Tibial artery (tissue), 4 donors: ENCODE data around the gene FAAP100.
"Not testable (repeated sequence)": the region's sequence is repeated elsewhere in the genome, so short reads cannot be mapped to it uniquely, and the experiment has no call there.

Source experiments
- DNase-seq, 2 donors: peaks; one replicate each; pipeline ENCODE4 v3.0.0-alpha.2; 2019
- H3K27ac ChIP-seq, 2 donors: fragments of 200-600 bp; sonication (generic) in 1 of 2; 1 replicate in 1 of 2; 2 replicates in 1 of 2; pipeline ENCODE4 v1.5.1; 2018 to 2019; ENCODE audit warnings: mild to moderate bottlenecking in 1 of 2
- H3K27me3 ChIP-seq, 2 donors: fragments of 200-600 bp; sonication (generic) in 1 of 2; one replicate each; pipeline versions ENCODE4 v1.5.1 to v1.6.0; 2016 to 2019
- H3K36me3 ChIP-seq, 3 donors: fragments of 200-600 bp; sonication (generic) in 2 of 3; one replicate each; pipeline ENCODE4 v1.5.1; 2016 to 2019; ENCODE audit warnings: mild to moderate bottlenecking in 2 of 3
- H3K4me1 ChIP-seq, 4 donors: fragments of 200-600 bp; sonication (generic) in 2 of 4; 1 replicate in 3 of 4; 2 replicates in 1 of 4; pipeline ENCODE4 v1.5.1; 2016 to 2019
- H3K4me3 ChIP-seq, 2 donors: fragments of 200-600 bp; sonication (generic) in 1 of 2; 1 replicate in 1 of 2; 2 replicates in 1 of 2; pipeline ENCODE4 v1.5.1; 2018 to 2019; ENCODE audit warnings: mild to moderate bottlenecking in 2 of 2
- H3K9me3 ChIP-seq, 3 donors: fragments of 200-600 bp; sonication (generic) in 1 of 3; one replicate each; pipeline ENCODE4 v1.5.1; 2016 to 2019
- CTCF ChIP-seq, 2 experiments: fragments of 200-600 bp in 1 of 2; fragments of 450-650 bp in 1 of 2; IDR thresholded peaks; one replicate each; pipeline ENCODE4 v1.5.1; 2017 to 2019; ENCODE audit warnings: antibody characterized with exemption in 2 of 2, mild to moderate bottlenecking in 1 of 2, moderate library complexity in 1 of 2
- intact Hi-C: fragments of 100-400 bp; cut with DNase I; formaldehyde crosslinking; loops from one replicate; pipeline ENCODE4 v1.15.0; 2023; ENCODE audit warnings: low total_unique reads

The FAAP100 gene

GRCh38 chr17:81532490-81533287, 19.5 kb downstream of the FAAP100 start:
- Histone ChIP-seq H3K27ac (no peak overlapping the region), H3K4me3 (no peak overlapping the region), H3K36me3 (peaks cover 0 to under 1% (median 0%) of the 10 kb centered on the region in 3 donors), H3K27me3 (peaks cover 0 to 14% of the 10 kb centered on the region in 2 donors), H3K9me3 (no peaks in the 10 kb centered on the region), H3K4me1 (peaks cover 0 to 30% (median 14%) of the 10 kb centered on the region in 4 donors)
- no peak for TF ChIP-seq CTCF (IDR thresholded peaks at IDR 0.05)
- intact Hi-C loops, result no loop called here
- DNase-seq, result no peak

DNA sequence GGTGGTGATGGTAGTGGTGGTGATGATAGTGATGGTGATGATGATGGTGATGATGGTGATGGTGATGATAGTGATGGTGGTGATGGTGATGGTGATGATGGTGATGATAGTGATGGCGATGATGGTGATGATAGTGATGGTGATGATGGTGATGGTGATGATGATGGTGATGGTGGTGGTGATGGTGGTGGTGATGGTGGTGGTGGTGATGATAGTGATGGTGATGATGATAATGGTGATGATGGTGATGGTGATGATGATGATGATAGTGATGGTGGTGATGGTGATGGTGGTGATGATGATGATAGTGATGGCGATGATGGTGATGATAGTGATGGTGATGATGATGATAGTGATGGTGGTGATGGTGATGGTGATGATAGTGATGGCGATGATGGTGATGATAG, 20.2 kb downstream of the FAAP100 start:
- H3K27ac ChIP-seq, H3K27me3 ChIP-seq, H3K36me3 ChIP-seq, H3K9me3 ChIP-seq, H3K4me3 ChIP-seq, DNase-seq, intact Hi-C loops: not testable (repeated sequence)
- peaks cover 0 to 30% (median 15%) of the 10 kb centered on the region in 4 donors for H3K4me1 ChIP-seq

GRCh38 chr17:81531013-81531412, 21.1 kb downstream of the FAAP100 start:
- H3K36me3 ChIP-seq, intact Hi-C loops, H3K27me3 ChIP-seq: not testable (repeated sequence)

GRCh38 chr17:81529437-81529803, 22.7 kb downstream of the FAAP100 start:
- no peak overlapping the region for H3K4me3 ChIP-seq
- intact Hi-C loops, result no loop called here
- H3K36me3 ChIP-seq, result no peaks in the 10 kb centered on the region
- no peak for DNase-seq
- H3K4me1 ChIP-seq, result peaks cover 0 to 23% (median 11%) of the 10 kb centered on the region in 4 donors
- no peak overlapping the region for H3K27ac ChIP-seq
- H3K9me3 ChIP-seq, result no peaks in the 10 kb centered on the region
- H3K27me3 ChIP-seq, result peaks cover 0 to 10% of the 10 kb centered on the region in 2 donors
- TF ChIP-seq CTCF (IDR thresholded peaks at IDR 0.05), result no peak

More at GRCh38 chr17:81531013-81531412, 21.1 kb downstream of the FAAP100 start:
- peaks cover 0 to 24% (median 11%) of the 10 kb centered on the region in 4 donors for H3K4me1 ChIP-seq
- H3K9me3 ChIP-seq, H3K4me3 ChIP-seq, DNase-seq, H3K27ac ChIP-seq: not testable (repeated sequence)

GRCh38 chr17:81528651-81529436, 23.3 kb downstream of the FAAP100 start:
- Histone ChIP-seq H3K9me3 (no peaks in the 10 kb centered on the region), H3K27ac (no peak overlapping the region), H3K4me3 (no peak overlapping the region), H3K27me3 (peaks cover 0 to 15% of the 10 kb centered on the region in 2 donors), H3K4me1 (peaks cover 0 to 19% (median 12%) of the 10 kb centered on the region in 4 donors), H3K36me3 (no peaks in the 10 kb centered on the region)
- no peak for TF ChIP-seq CTCF (IDR thresholded peaks at IDR 0.05)
- intact Hi-C loops, result no loop called here
- no peak for DNase-seq

DNA sequence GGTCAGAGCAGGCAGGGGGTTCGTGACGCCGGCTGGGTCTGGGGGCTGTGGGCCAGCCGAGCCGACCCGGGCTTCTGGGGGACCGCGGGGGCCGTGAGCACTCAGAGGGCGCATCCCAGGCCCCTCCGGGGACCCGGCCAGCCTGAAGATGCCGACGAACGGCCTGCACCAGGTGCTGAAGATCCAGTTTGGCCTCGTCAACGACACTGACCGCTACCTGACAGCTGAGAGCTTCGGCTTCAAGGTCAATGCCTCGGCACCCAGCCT, 23.8 kb downstream of the FAAP100 start:
- Histone ChIP-seq H3K9me3 (no peaks in the 10 kb centered on the region), H3K27me3 (peaks cover 0 to 20% of the 10 kb centered on the region in 2 donors), H3K4me1 (peaks cover 0 to 24% (median 17%) of the 10 kb centered on the region in 4 donors), H3K27ac (no peak overlapping the region), H3K4me3 (no peak overlapping the region), H3K36me3 (no peaks in the 10 kb centered on the region)
- DNase-seq, result no peak
- TF ChIP-seq CTCF (IDR thresholded peaks at IDR 0.05), result no peak
- intact Hi-C loops, result no loop called here
